Activated CD8-positive, alpha-beta memory T cell treated with anti-CD3 and anti-CD28 coated beads, Interleukin-2, amount 10 ng/mL, durations not matched to agents 7 days and 5 days (primary cell): ENCODE data around the gene PARN. TPM values are rescaled to one million over a fixed set of nuclear protein-coding genes. Genes with fewer than 3 reads are reported as not detected.

ENCODE experiments used
- ATAC-seq: fragments of 150-1000 bp; cut with Tn5 transposase; one replicate; pipeline ENCODE4 v1.10.0; 2021; ENCODE audit warnings: moderate library complexity
- CTCF ChIA-PET: fragments of 350-600 bp; sonication (Branson Sonifier 250); formaldehyde crosslinking; loops from one replicate; lab custom pipeline; 2021; ENCODE audit warnings: antibody characterized with exemption; lab: Charles Lee
- DNase-seq: peaks from one replicate; pipeline ENCODE4 v3.0.0-alpha.2; 2020
- H3K27ac Mint-ChIP-seq: one replicate; pipeline ENCODE4 v1.8.0; 2021; ENCODE audit warnings: mild to moderate bottlenecking, mixed read lengths
- H3K27me3 Mint-ChIP-seq: one replicate; pipeline ENCODE4 v1.8.0; 2021; ENCODE audit warnings: mixed read lengths
- H3K36me3 Mint-ChIP-seq: one replicate; pipeline ENCODE4 v1.8.0; 2021; ENCODE audit warnings: mild to moderate bottlenecking, mixed read lengths
- H3K4me1 Mint-ChIP-seq: one replicate; pipeline ENCODE4 v1.8.0; 2021; ENCODE audit warnings: mixed read lengths
- H3K4me3 Mint-ChIP-seq: one replicate; pipeline ENCODE4 v1.8.0; 2021; ENCODE audit warnings: mild to moderate bottlenecking, moderate library complexity, mixed read lengths
- H3K9me3 Mint-ChIP-seq: one replicate; pipeline ENCODE4 v1.8.0; 2022; ENCODE audit warnings: low read depth, mixed read lengths
- total RNA-seq, 2 experiments: library from RNA; stranded (reverse); gene quantifications; one replicate each; pipeline ENCODE4 v1.2.3, GENCODE V29; 2021

PARN gene, protein sequence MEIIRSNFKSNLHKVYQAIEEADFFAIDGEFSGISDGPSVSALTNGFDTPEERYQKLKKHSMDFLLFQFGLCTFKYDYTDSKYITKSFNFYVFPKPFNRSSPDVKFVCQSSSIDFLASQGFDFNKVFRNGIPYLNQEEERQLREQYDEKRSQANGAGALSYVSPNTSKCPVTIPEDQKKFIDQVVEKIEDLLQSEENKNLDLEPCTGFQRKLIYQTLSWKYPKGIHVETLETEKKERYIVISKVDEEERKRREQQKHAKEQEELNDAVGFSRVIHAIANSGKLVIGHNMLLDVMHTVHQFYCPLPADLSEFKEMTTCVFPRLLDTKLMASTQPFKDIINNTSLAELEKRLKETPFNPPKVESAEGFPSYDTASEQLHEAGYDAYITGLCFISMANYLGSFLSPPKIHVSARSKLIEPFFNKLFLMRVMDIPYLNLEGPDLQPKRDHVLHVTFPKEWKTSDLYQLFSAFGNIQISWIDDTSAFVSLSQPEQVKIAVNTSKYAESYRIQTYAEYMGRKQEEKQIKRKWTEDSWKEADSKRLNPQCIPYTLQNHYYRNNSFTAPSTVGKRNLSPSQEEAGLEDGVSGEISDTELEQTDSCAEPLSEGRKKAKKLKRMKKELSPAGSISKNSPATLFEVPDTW
- 10 to 100 TPM; 40.7 to 44.6 TPM for total RNA-seq

GRCh38 chr16:14629919-14630619, at the start of gene PARN:
Gene PARN, minus strand, starts transcription at chr16:14630260. Its CDS starts 135 bp downstream, at chr16:14630125.
- Mint-ChIP-seq H3K4me3 (peak within 1 kb of the TSS; percentile 88), H3K4me1 (peaks cover 57% of the 10 kb centered on the region)
- CTCF ChIA-PET, result interaction anchor here (1.0 to 1.5 kb wide), 2 partner anchors 13 to 707 kb away, joined by 3 read pairs; no protein-coding TSS in a partner anchor

GRCh38 chr16:14678748-14679497, 48.9 kb upstream of the PARN start:
- H3K27me3 Mint-ChIP-seq, result peaks cover 3% of the 10 kb centered on the region
- DNase-seq (no peak), ATAC-seq (no peak)
- H3K4me1 Mint-ChIP-seq, result no peaks in the 10 kb centered on the region
- no peaks in the 10 kb centered on the region for H3K36me3 Mint-ChIP-seq
- CTCF ChIA-PET, result no interaction called here
- H3K4me3 Mint-ChIP-seq, result no peak overlapping the region
- H3K27ac Mint-ChIP-seq, result no peak overlapping the region
- H3K9me3 Mint-ChIP-seq, result no peaks in the 10 kb centered on the region

More at GRCh38 chr16:14629919-14630619, at the start of gene PARN:
- DNase-seq (peak; percentile 99), ATAC-seq (peak; percentile 66)
- H3K36me3 Mint-ChIP-seq, result peaks cover 26% of the 10 kb centered on the region
- H3K27ac Mint-ChIP-seq, result peak within 1 kb of the TSS; percentile 100
- no peaks in the 10 kb centered on the region for H3K27me3 Mint-ChIP-seq
- no peaks in the 10 kb centered on the region for H3K9me3 Mint-ChIP-seq

DNA sequence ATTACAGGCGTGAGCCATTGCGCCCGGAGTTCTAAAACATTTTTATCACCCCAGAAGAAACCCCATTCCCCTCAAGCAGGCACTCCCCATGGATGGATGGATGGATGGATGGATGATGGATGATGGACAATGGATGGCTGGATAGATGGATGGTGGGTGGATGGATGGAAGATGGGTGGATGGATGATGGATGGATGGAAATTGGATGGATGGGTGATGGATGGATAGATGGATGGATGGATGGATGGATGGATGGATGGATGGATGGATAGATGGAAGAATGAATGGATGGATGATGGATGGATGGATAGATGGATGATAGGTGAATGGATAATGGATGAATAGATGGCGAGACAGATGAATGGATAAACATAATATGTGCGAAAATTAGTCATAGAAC, 47.6 kb upstream of the PARN start:
- CTCF ChIA-PET, result no interaction called here
- Mint-ChIP-seq H3K36me3 (no peaks in the 10 kb centered on the region), H3K27ac (no peak overlapping the region), H3K4me3 (no peak overlapping the region), H3K9me3 (no peaks in the 10 kb centered on the region), H3K4me1 (peaks cover 4% of the 10 kb centered on the region), H3K27me3 (peaks cover 3% of the 10 kb centered on the region)
- DNase-seq (no peak), ATAC-seq (no peak)

- CTCF ChIA-PET, result no interaction called here
- no peak for ATAC-seq
- peaks cover 10% of the 10 kb centered on the region for H3K4me1 Mint-ChIP-seq
- peaks cover 3% of the 10 kb centered on the region for H3K27me3 Mint-ChIP-seq
- no peaks in the 10 kb centered on the region for H3K9me3 Mint-ChIP-seq
- no peak overlapping the region for H3K4me3 Mint-ChIP-seq
- no peak overlapping the region for H3K27ac Mint-ChIP-seq
- no peaks in the 10 kb centered on the region for H3K36me3 Mint-ChIP-seq
- DNase-seq, result no peak
Measured at GRCh38 chr16:14676633-14677032, 46.6 kb upstream of the PARN start.

DNA sequence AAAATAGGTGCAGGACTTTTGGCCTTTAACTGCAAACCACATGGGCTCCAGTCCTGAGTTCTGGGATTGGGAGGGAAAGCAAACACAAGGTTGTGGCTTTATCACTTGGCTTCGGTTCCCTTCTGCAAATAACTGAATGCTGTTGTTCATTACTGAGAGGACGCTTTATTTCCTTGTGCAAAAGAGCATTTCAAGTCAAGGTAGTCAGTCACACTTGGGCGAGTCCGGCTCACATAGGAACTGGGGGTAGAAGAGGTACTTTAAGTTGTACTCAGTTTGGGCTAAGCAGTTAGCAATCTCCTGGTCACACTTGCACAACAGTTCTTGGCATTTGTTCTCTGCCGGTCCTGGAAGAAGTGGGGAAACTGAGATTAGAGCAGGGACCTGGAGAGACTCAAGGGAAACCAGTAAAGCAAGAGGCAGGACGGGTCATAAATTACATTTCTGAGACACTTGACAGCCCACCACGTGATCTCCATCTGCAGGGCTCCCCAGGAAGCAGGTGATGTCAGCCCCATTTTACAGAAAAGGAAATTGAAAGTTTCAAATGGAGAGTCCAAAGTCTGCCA, 42.4 kb upstream of the PARN start:
- H3K27ac Mint-ChIP-seq, result no peak overlapping the region
- H3K4me1 Mint-ChIP-seq, result peaks cover 10% of the 10 kb centered on the region
- ATAC-seq, result peak; percentile 64
- H3K27me3 Mint-ChIP-seq, result no peaks in the 10 kb centered on the region
- DNase-seq, result peak; percentile 54
- peaks cover 22% of the 10 kb centered on the region for H3K36me3 Mint-ChIP-seq
- H3K4me3 Mint-ChIP-seq, result no peak overlapping the region
- CTCF ChIA-PET, result no interaction called here
- H3K9me3 Mint-ChIP-seq, result no peaks in the 10 kb centered on the region

DNA sequence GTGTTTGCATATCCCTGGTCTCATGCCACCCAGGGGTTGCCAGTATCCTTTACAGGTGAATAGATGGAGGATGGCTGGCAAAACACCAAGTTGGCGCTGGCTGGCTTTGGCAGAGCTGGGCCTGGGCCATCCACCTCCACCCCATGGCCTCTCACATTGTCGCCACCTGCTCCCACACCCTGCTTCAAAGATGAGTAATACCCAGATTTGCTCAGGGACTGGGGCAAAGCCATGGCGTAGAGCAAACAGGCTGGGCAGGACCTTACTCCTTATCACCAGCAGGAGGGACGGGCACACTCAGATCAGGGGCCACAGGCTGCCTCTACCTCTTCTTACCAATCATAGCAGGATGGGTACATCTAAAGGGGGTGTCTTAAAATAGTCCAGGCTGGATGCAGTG, 39.7 kb upstream of the PARN start:
- H3K4me3 Mint-ChIP-seq, result no peak overlapping the region
- peaks cover 45% of the 10 kb centered on the region for H3K36me3 Mint-ChIP-seq
- H3K27me3 Mint-ChIP-seq, result no peaks in the 10 kb centered on the region
- DNase-seq (no peak), ATAC-seq (no peak)
- H3K9me3 Mint-ChIP-seq, result no peaks in the 10 kb centered on the region
- peaks cover 10% of the 10 kb centered on the region for H3K4me1 Mint-ChIP-seq
- no peak overlapping the region for H3K27ac Mint-ChIP-seq
- CTCF ChIA-PET, result no interaction called here

GRCh38 chr16:14668556-14669223, 38.6 kb upstream of the PARN start:
- CTCF ChIA-PET, result no interaction called here
- no peak for DNase-seq
- no peak overlapping the region for H3K4me3 Mint-ChIP-seq
- H3K4me1 Mint-ChIP-seq, result peaks cover 9% of the 10 kb centered on the region
- H3K27ac Mint-ChIP-seq, result no peak overlapping the region
- H3K36me3 Mint-ChIP-seq, result peaks cover 55% of the 10 kb centered on the region
- no peaks in the 10 kb centered on the region for H3K9me3 Mint-ChIP-seq
- ATAC-seq, result no peak
- no peaks in the 10 kb centered on the region for H3K27me3 Mint-ChIP-seq

DNA sequence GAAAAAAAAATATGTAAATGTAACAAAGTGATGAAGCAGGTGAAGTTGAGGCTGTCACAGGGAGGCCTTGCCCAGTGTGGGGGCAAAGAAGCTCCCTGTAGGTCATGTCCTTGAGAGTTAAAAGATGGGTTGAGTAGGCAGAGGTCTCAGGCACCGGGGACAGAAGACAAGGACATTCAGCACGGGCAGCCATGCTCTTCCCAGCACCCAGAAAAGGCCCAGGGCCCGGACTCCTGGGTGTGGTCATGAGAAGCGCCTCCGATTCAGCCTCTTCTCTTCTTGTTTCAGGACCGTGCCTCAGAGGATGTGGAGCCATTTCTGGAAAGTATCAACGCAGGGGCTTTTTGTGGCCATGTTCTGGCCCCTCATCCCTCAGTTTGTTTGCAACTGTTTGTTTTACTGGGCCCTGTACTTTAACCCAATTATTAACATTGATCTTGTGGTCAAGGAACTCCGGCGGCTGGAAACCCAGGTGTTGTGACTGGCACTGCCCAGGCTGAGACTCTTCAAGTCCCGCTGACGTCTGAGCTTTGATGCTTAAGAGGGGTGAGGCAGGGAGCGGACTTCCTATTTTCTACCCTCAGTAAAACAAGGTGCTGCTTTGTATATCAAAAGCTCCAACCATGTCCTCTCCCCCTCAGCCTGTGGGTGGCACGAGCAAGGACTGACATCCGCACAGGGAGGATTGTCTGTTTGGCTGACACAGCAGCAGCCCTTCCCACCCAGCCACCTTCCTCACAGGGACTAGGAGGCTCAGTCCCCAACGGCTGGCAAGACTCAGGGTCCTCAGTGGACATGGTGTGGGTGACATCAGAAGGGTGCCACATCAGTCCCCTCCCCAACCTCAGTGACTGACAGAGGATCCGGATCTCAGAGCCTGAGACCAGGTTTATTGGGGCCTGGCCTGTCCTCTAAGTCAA, 37.5 kb upstream of the PARN start:
- no peaks in the 10 kb centered on the region for H3K9me3 Mint-ChIP-seq
- H3K4me1 Mint-ChIP-seq, result peaks cover 5% of the 10 kb centered on the region
- ATAC-seq (no peak), DNase-seq (no peak)
- H3K27ac Mint-ChIP-seq, result no peak overlapping the region
- H3K36me3 Mint-ChIP-seq, result peaks cover 58% of the 10 kb centered on the region
- CTCF ChIA-PET, result no interaction called here
- H3K4me3 Mint-ChIP-seq, result no peak overlapping the region
- H3K27me3 Mint-ChIP-seq, result no peaks in the 10 kb centered on the region

DNA sequence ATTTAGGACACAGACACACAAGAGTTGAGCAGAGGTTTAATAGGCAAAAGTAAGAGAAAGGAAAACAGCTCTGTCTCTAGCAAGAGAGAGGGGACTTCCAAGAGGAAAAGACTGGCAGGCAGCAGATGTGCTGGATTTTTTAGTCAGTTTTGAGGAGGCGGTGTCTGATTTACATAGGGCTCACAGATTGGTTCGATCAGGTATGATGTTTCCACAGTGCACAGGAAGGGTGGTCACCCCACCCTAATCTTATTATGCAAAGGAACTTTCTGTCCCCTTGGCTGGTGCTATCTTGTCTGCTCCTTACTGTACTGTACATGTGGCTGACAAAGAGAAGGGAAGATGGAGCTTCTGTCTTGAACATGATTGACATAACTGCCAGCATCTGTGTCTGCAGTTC, 28.0 kb upstream of the PARN start:
- no peaks in the 10 kb centered on the region for H3K27me3 Mint-ChIP-seq
- H3K27ac Mint-ChIP-seq, result peak overlapping the region; percentile 68
- CTCF ChIA-PET, result no interaction called here
- peaks cover 2% of the 10 kb centered on the region for H3K4me1 Mint-ChIP-seq
- ATAC-seq (no peak), DNase-seq (no peak)
- peaks cover 43% of the 10 kb centered on the region for H3K36me3 Mint-ChIP-seq
- H3K9me3 Mint-ChIP-seq, result no peaks in the 10 kb centered on the region
- no peak overlapping the region for H3K4me3 Mint-ChIP-seq

GRCh38 chr16:14652726-14653125, 22.7 kb upstream of the PARN start:
- ATAC-seq (no peak), DNase-seq (no peak)
- H3K9me3 Mint-ChIP-seq, result no peaks in the 10 kb centered on the region
- H3K27ac Mint-ChIP-seq, result no peak overlapping the region
- H3K4me3 Mint-ChIP-seq, result no peak overlapping the region
- CTCF ChIA-PET, result interaction anchor here (0.9 kb wide), 1 partner anchor 12 kb away, joined by 3 read pairs; no protein-coding TSS in a partner anchor
- H3K27me3 Mint-ChIP-seq, result no peaks in the 10 kb centered on the region
- H3K4me1 Mint-ChIP-seq, result no peaks in the 10 kb centered on the region
- peaks cover 48% of the 10 kb centered on the region for H3K36me3 Mint-ChIP-seq

- CTCF ChIA-PET, result no interaction called here
- no peak for DNase-seq
Measured at GRCh38 chr16:14650629-14651028, 20.6 kb upstream of the PARN start.

DNA sequence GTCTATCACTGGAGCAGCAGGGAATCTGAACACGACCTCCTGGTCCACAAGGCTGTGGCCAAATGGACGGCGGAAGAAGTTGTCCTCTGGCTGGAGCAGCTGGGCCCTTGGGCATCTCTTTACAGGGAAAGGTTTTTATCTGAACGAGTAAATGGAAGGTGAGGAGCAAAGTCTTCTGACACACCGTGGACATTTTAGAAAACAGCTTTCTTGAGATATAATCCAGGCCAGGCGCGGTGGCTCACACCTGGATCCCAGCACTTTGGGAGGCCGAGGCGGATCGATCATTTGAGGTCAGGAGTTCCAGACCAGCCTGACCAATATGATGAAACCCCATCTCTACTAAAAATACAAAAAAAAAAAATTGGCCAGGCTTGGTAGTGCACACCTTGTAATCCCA, 19.8 kb upstream of the PARN start:
- no peak overlapping the region for H3K4me3 Mint-ChIP-seq
- CTCF ChIA-PET, result no interaction called here
- DNase-seq (no peak), ATAC-seq (no peak)
- H3K4me1 Mint-ChIP-seq, result no peaks in the 10 kb centered on the region
- H3K36me3 Mint-ChIP-seq, result peaks cover 42% of the 10 kb centered on the region
- no peaks in the 10 kb centered on the region for H3K9me3 Mint-ChIP-seq
- H3K27ac Mint-ChIP-seq, result no peak overlapping the region
- H3K27me3 Mint-ChIP-seq, result no peaks in the 10 kb centered on the region

More at GRCh38 chr16:14650629-14651028, 20.6 kb upstream of the PARN start:
- Mint-ChIP-seq H3K9me3 (no peaks in the 10 kb centered on the region), H3K27me3 (no peaks in the 10 kb centered on the region), H3K4me1 (no peaks in the 10 kb centered on the region), H3K4me3 (no peak overlapping the region), H3K27ac (no peak overlapping the region), H3K36me3 (peaks cover 45% of the 10 kb centered on the region)
- no peak for ATAC-seq
